Measurements from ENCODE around the gene CERS6. TPM values are rescaled to one million over a fixed set of nuclear protein-coding genes. Genes with fewer than 3 reads are reported as not detected.

CERS6 gene
- total RNA-seq, 1 experiment from 2014 or later, result 45.9 TPM

GRCh38 chr2:168480825-168481585 is 24.9 kb downstream of the CERS6 start:
- TF ChIP-seq CTCF (IDR thresholded peaks at IDR 0.05; ENCODE audit: unreplicated experiment), result no peak
- no peaks in the 10 kb centered on the region for H3K9me3 Mint-ChIP-seq (ENCODE audit: low read depth, unreplicated experiment)
- no peak overlapping the region for H3K4me3 Mint-ChIP-seq (ENCODE audit: low read depth, unreplicated experiment)
- BruUV-seq (replicated peaks), result no TSS peak
- no peaks in the 10 kb centered on the region for H3K27me3 Mint-ChIP-seq (ENCODE audit: unreplicated experiment)
- H3K27ac Mint-ChIP-seq (ENCODE audit: unreplicated experiment), result peak overlapping the region; percentile 71
- intact Hi-C loops (cut with micrococcal nuclease; ENCODE audit: unreplicated experiment), result no loop called here
- CTCF ChIA-PET, result interaction anchor here (1.1 kb wide), 1 partner anchor 15 kb away, joined by 3 read pairs; no protein-coding TSS in a partner anchor
- no peak for DNase-seq
- peaks cover 44% of the 10 kb centered on the region for H3K4me1 Mint-ChIP-seq (ENCODE audit: low read depth, unreplicated experiment)
- no peaks in the 10 kb centered on the region for H3K36me3 Mint-ChIP-seq (ENCODE audit: insufficient read depth, unreplicated experiment)

- Mint-ChIP-seq H3K36me3 (ENCODE audit: insufficient read depth, unreplicated experiment) (no peaks in the 10 kb centered on the region), H3K4me3 (ENCODE audit: low read depth, unreplicated experiment) (no peak overlapping the region), H3K27ac (ENCODE audit: unreplicated experiment) (no peak overlapping the region), H3K27me3 (ENCODE audit: unreplicated experiment) (no peaks in the 10 kb centered on the region), H3K4me1 (ENCODE audit: low read depth, unreplicated experiment) (peaks cover 33% of the 10 kb centered on the region), H3K9me3 (ENCODE audit: low read depth, unreplicated experiment) (no peaks in the 10 kb centered on the region)
- intact Hi-C loops (cut with micrococcal nuclease; ENCODE audit: unreplicated experiment), result no loop called here
- no peak for TF ChIP-seq CTCF (IDR thresholded peaks at IDR 0.05; ENCODE audit: unreplicated experiment)
- BruUV-seq (replicated peaks), result no TSS peak
- no peak for DNase-seq
- CTCF ChIA-PET, result interaction anchor here (1.1 kb wide), 1 partner anchor 16 kb away, joined by 3 read pairs; no protein-coding TSS in a partner anchor
Measured at GRCh38 chr2:168482269-168482668, 26.2 kb downstream of the CERS6 start.

- BruUV-seq (replicated peaks), result no TSS peak
- TF ChIP-seq CTCF (IDR thresholded peaks at IDR 0.05; ENCODE audit: unreplicated experiment), result no peak
- no peak for DNase-seq
- no peaks in the 10 kb centered on the region for H3K36me3 Mint-ChIP-seq (ENCODE audit: insufficient read depth, unreplicated experiment)
- no peak overlapping the region for H3K27ac Mint-ChIP-seq (ENCODE audit: unreplicated experiment)
- CTCF ChIA-PET, result interaction anchor here (0.7 kb wide), 1 partner anchor 201 kb away, joined by 8 read pairs; no protein-coding TSS in a partner anchor
- H3K27me3 Mint-ChIP-seq (ENCODE audit: unreplicated experiment), result no peaks in the 10 kb centered on the region
- H3K4me3 Mint-ChIP-seq (ENCODE audit: low read depth, unreplicated experiment), result no peak overlapping the region
- intact Hi-C loops (cut with micrococcal nuclease; ENCODE audit: unreplicated experiment), result no loop called here
- peaks cover 24% of the 10 kb centered on the region for H3K4me1 Mint-ChIP-seq (ENCODE audit: low read depth, unreplicated experiment)
- no peaks in the 10 kb centered on the region for H3K9me3 Mint-ChIP-seq (ENCODE audit: low read depth, unreplicated experiment)
Measured at GRCh38 chr2:168482952-168483831, 27.1 kb downstream of the CERS6 start.

- TF ChIP-seq CTCF (IDR thresholded peaks at IDR 0.05; ENCODE audit: unreplicated experiment), result no peak
- BruUV-seq (replicated peaks), result no TSS peak
- intact Hi-C loops (cut with micrococcal nuclease; ENCODE audit: unreplicated experiment), result no loop called here
- Mint-ChIP-seq H3K27me3 (ENCODE audit: unreplicated experiment) (no peaks in the 10 kb centered on the region), H3K9me3 (ENCODE audit: low read depth, unreplicated experiment) (no peaks in the 10 kb centered on the region), H3K4me3 (ENCODE audit: low read depth, unreplicated experiment) (no peak overlapping the region), H3K27ac (ENCODE audit: unreplicated experiment) (no peak overlapping the region), H3K4me1 (ENCODE audit: low read depth, unreplicated experiment) (peaks cover 21% of the 10 kb centered on the region), H3K36me3 (ENCODE audit: insufficient read depth, unreplicated experiment) (no peaks in the 10 kb centered on the region)
- DNase-seq, result no peak
- CTCF ChIA-PET, result no interaction called here
Measured at GRCh38 chr2:168486477-168486876, 30.4 kb downstream of the CERS6 start.
